GOT3 (cell line): ENCODE results near the gene HAPLN2.
"Not testable (repeated sequence)": the region's sequence is repeated elsewhere in the genome, so short reads cannot be mapped to it uniquely, and the experiment has no call there.

Source experiments
- DNase-seq: peaks from one replicate; lab custom pipeline; 2025; ENCODE audit warnings: mixed read lengths; lab: John Stamatoyannopoulos, UW

HAPLN2 gene

GRCh38 chr1:156592158-156592909 is 26.9 kb upstream of the HAPLN2 start:
- no peak for DNase-seq

GRCh38 chr1:156592910-156593660 is 26.1 kb upstream of the HAPLN2 start:
- no peak for DNase-seq

GRCh38 chr1:156593661-156593989 is 25.6 kb upstream of the HAPLN2 start:
- no peak for DNase-seq

- no peak for DNase-seq
These were observed 25.0 kb upstream of the HAPLN2 start for GRCh38 chr1:156594190-156594589.

GRCh38 chr1:156595016-156595415 is 24.2 kb upstream of the HAPLN2 start:
- no peak for DNase-seq

GRCh38 chr1:156596426-156596825 is 22.8 kb upstream of the HAPLN2 start:
- no peak for DNase-seq

GRCh38 chr1:156598125-156598524 is 21.1 kb upstream of the HAPLN2 start:
- DNase-seq, result no peak

GRCh38 chr1:156598731-156599432 is 20.3 kb upstream of the HAPLN2 start:
- DNase-seq, result no peak

GRCh38 chr1:156599811-156600210 is 19.4 kb upstream of the HAPLN2 start:
- no peak for DNase-seq

GRCh38 chr1:156600733-156601121 is 18.5 kb upstream of the HAPLN2 start:
- DNase-seq, result no peak

GRCh38 chr1:156601122-156601830 is 17.9 kb upstream of the HAPLN2 start, which contains the start of gene GPATCH4:
TSS of gene GPATCH4 (minus strand) at chr1:156601479.
- DNase-seq, result peak; percentile 51

- no peak for DNase-seq
These were observed 17.3 kb upstream of the HAPLN2 start for GRCh38 chr1:156601892-156602291.

- DNase-seq, result no peak
These were observed 16.6 kb upstream of the HAPLN2 start for GRCh38 chr1:156602557-156602993.

- not testable (repeated sequence) for DNase-seq
These were observed 11.9 kb upstream of the HAPLN2 start for GRCh38 chr1:156607344-156607743.

- DNase-seq, result no peak
These were observed 11.1 kb upstream of the HAPLN2 start for GRCh38 chr1:156608036-156608674.

- no peak for DNase-seq
These were observed 10.2 kb upstream of the HAPLN2 start for GRCh38 chr1:156608981-156609380.

- not testable (repeated sequence) for DNase-seq
These were observed 9.1 kb upstream of the HAPLN2 start for GRCh38 chr1:156610072-156610471.

GRCh38 chr1:156612666-156613065 is 6.5 kb upstream of the HAPLN2 start:
- no peak for DNase-seq

- DNase-seq, result no peak
These were observed 3.3 kb upstream of the HAPLN2 start for GRCh38 chr1:156615946-156616345.

- DNase-seq, result no peak
These were observed 2.8 kb upstream of the HAPLN2 start for GRCh38 chr1:156616463-156616862.

- DNase-seq, result no peak
These were observed 354 bp downstream of the HAPLN2 start for GRCh38 chr1:156619582-156619955.
